Retinal pigment epithelial cell (primary cell): ENCODE results near the gene TSPEAR.

Experiments
- DNase-seq: peaks from one replicate; pipeline ENCODE4 v3.0.0-alpha.2; 2010; ENCODE audit warnings: low read depth
- H3K4me3 ChIP-seq: 2 replicates; pipeline ENCODE4 v1.5.1; 2011; ENCODE audit warnings: mild to moderate bottlenecking, low read length, control low read depth, moderate library complexity
- TF ChIP-seq, protein P1 (sequence below): conservative IDR thresholded peaks from 2 replicates; pipeline ENCODE4 v1.5.1; 2011; ENCODE audit warnings: low read depth, low read length, control low read depth, inconsistent platforms

The TSPEAR gene

DNA sequence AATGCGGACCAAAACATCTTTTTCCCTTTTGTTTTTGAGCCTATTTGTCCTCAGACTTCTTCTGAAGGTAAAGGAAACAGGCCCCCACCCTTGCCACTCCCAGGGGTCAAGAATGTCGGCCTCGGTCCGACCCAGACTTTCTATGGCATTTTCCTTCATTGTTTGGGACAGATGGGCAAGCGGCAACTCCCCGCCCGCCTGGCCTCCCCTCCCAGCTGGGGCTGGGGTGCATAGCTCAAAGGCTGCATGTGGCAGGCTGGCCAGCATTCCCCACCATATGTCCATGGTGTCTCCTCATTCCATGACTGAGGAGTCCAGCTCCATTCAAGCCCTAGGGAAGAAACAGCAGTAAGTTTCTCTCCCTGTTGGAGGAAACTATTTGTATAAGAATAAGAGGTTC, 29.4 kb upstream of the TSPEAR start:
- no peak overlapping the region for H3K4me3 ChIP-seq
- DNase-seq = no peak
- TF ChIP-seq, protein P1, sequence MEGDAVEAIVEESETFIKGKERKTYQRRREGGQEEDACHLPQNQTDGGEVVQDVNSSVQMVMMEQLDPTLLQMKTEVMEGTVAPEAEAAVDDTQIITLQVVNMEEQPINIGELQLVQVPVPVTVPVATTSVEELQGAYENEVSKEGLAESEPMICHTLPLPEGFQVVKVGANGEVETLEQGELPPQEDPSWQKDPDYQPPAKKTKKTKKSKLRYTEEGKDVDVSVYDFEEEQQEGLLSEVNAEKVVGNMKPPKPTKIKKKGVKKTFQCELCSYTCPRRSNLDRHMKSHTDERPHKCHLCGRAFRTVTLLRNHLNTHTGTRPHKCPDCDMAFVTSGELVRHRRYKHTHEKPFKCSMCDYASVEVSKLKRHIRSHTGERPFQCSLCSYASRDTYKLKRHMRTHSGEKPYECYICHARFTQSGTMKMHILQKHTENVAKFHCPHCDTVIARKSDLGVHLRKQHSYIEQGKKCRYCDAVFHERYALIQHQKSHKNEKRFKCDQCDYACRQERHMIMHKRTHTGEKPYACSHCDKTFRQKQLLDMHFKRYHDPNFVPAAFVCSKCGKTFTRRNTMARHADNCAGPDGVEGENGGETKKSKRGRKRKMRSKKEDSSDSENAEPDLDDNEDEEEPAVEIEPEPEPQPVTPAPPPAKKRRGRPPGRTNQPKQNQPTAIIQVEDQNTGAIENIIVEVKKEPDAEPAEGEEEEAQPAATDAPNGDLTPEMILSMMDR = no peak

DNA sequence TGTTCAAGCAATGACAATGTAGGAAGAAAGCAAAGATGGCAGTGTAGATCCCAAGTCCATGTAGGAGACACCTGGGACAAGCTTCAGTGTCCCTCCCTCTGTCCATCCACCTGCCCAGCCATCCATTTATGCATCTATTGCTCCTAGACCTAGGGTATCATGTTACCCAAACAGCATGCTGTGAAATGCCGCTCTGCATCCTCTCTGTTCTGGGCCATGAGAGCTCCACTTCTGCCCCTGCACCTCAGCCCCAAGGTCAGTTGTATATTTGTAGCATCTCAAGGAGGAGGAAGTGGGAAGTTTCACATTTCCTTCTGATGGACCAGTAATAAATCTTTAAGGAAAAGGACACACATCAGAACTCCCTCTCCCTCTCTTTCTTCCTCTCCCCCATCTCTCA, 27.9 kb upstream of the TSPEAR start:
- no peak overlapping the region for H3K4me3 ChIP-seq
- TF ChIP-seq, protein P1 = no peak

DNA sequence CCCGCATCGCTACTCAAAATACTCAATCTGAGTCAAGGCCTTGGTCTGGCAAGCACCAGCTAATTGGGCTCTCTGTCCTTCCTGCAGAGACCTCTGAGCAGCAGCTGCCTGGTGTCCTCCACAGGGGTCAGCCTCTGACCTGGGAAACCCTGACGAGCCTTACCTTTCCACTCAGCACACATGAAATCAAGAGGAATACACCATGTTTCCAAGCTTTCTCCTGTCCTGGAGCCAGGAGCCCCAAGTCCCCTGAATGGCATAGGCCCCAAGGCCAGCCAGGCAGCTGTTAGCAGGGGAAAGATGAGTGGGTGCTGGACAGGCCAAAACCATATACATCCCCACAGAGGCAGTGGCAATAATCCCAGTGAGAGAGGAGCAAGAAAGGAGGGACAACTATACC, 27.2 kb upstream of the TSPEAR start:
- TF ChIP-seq, protein P1 = no peak
- H3K4me3 ChIP-seq = no peak overlapping the region
- DNase-seq = no peak

More for the DNA sequence above, 27.9 kb upstream of the TSPEAR start:
- no peak for DNase-seq

DNA sequence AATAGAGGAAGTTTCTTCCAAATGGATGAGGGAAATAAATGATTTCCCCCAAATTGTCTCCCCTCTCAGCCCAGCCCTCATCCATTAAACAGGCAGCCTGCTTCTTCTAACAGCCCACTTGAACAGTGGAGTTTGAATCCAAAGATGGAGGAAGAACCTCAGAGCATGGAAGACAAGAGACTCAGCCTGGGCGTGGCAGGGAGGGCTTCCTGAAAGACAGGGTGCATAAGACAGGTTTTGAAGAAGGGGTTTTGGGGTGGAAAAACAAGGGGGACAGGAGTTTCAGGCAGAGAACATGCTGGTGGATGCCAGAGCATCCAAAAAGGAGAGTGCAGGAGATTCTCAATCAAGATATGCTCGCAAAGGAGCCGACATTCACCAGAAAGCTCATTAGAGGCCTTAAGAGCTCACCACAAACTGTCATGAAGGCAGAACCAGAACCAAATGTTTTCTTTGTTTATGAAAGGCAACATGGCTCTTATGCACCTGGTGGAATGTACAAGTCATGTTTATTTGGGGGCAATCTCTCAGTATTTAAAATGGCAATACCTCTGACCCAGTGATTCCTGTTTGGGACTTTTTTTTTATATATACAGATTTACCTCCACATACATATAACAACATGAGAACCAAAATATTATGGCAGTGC, 26.5 kb upstream of the TSPEAR start:
- no peak for DNase-seq
- H3K4me3 ChIP-seq = no peak overlapping the region
- TF ChIP-seq, protein P1 = no peak

DNA sequence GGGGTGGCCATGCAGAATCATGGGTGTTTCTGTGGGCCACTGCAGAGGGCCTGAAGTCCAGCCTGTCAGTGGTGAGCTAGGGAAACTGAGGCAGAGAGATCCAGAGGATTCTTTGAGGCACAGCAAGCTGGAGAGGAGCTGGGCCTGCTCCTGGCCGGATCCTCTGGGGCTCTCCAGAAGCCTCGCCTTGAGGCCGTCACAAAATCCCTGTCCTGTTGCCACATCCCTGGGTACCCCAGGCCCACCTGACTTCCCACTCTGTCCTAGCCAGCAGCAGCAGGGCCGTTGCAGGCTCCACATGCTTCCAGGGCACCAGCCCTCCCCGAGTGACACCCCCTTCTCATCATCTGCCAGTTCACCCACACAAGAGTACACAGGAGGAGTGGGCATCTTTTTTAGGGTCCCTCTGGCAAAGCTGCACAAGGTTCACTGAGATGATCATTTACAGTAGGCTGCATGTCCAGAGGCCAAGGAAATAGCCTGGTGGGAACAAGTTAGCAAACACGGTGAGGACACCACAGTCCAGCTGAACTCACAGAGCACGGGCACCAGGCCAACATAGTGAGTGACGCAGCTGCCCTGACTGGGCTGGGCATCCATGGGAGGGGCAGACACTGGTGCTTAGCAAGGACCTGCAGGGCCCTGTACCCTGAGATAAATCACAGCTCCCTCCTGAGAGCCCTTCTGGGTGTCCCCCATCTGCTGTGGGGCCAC, 25.1 kb upstream of the TSPEAR start:
- TF ChIP-seq, protein P1 = no peak
- no peak overlapping the region for H3K4me3 ChIP-seq
- DNase-seq = no peak

DNA sequence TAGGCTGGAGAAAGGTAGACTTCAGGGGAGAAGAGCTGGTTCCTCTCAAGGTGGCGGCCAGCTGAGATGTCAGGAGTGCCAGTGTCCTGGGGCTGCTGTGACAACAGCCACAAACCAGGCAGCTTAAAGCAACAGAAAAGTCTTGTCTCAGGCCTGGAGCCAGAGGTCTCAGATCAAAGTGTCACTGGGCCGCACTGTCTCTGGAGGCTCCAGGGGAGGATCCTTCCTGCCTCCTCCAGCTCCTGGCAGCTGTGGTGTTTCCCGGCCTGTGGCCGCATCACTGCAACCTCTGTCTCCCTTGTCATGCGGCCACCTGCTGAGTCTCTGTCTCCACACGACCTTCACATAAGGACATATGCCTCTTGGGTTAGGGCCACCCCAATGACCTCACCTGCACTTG, 24.4 kb upstream of the TSPEAR start:
- TF ChIP-seq, protein P1 = no peak
- no peak overlapping the region for H3K4me3 ChIP-seq
- DNase-seq = no peak

DNA sequence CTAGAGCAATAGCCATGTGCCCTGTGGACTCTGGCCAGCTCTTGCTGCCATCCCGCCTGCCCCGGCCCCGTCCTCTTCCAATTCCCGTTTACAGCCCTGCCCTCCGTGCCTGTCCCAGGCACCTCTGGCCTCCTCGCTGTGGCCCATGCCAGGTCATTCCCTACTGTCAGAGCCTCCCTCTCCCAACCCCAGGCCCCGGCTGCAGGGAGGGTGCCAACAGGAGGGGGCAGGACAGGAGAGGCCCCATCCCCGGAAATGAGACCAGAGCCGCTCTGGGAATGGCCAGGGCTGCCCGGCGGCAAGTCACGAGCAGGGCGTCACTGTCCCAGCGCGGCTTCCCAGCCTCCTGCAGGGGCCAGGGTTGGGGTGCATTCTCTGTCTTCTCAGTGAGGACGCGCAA, 23.5 kb upstream of the TSPEAR start:
- DNase-seq = no peak
- no peak overlapping the region for H3K4me3 ChIP-seq
- TF ChIP-seq, protein P1 = no peak
